Fibroblast of skin of left biceps (primary cell): ENCODE data around the gene NFIX.

Experiments
- DNase-seq, 2 experiments: peaks; one replicate each; pipeline ENCODE4 v3.0.0-alpha.2; 2013; ENCODE audit warnings: low read depth in 2 of 2

NFIX gene

GRCh38 chr19:13020002-13020414, 24.7 kb downstream of the NFIX start:
- no peak for DNase-seq

DNA sequence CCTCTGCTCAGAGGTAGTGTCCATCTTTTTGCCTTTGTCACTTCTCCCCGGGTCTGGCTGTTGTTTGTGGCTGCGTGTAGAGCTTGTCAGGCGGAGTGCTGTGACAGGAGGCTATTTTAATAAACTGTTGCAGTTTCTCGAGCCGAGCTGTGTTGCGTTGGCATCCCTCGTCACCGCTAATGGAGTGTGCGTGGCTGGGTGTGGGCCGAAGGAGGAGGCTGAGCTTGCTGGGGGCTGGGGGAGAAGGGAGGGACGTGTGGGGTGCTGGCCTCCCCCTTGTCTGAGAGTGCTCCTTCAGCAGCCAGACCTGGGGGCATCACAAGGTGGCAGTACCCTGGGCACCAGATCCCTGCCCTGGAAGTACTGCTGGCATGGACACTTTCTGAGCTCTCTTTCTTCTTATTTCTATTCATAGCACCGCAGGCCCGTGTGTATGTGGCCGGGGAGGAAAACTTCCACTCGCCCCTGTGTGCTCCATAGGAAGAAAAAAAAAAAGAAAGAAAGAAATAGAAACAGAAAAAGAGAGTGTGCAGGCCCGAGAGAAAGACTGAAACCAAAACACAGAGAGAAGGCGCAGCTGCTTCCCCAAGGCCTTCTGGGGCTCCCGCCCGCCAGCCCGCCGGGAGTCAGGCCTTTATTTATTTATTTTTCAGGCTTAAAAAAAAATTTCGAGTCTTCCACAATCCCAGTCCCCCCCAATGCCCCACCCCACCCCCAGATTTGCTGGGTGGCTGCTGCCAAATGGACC, 27.0 kb downstream of the NFIX start:
- DNase-seq: no peak

GRCh38 chr19:13022859-13023636, 27.8 kb downstream of the NFIX start:
- peak; percentile 92 for DNase-seq

- DNase-seq: no peak
These were observed 28.4 kb downstream of the NFIX start for GRCh38 chr19:13023656-13024055.

- DNase-seq: no peak
These were observed 29.1 kb downstream of the NFIX start for GRCh38 chr19:13024126-13024950.

DNA sequence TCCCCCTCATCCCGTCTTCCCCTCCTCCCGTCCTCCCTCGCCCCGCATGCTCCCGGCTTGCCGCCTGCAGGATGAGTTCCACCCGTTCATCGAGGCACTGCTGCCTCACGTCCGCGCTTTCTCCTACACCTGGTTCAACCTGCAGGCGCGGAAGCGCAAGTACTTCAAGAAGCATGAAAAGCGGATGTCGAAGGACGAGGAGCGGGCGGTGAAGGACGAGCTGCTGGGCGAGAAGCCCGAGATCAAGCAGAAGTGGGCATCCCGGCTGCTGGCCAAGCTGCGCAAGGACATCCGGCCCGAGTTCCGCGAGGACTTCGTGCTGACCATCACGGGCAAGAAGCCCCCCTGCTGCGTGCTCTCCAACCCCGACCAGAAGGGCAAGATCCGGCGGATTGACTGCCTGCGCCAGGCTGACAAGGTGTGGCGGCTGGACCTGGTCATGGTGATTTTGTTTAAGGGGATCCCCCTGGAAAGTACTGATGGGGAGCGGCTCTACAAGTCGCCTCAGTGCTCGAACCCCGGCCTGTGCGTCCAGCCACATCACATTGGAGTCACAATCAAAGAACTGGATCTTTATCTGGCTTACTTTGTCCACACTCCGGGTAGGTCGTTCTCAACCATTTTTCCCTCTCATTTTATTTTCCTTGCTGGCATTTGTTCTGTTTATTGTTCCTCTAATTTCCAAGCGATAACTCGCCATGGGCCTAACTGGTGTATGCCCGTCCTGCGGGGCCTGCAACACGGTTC, 29.8 kb downstream of the NFIX start:
- DNase-seq: no peak

DNA sequence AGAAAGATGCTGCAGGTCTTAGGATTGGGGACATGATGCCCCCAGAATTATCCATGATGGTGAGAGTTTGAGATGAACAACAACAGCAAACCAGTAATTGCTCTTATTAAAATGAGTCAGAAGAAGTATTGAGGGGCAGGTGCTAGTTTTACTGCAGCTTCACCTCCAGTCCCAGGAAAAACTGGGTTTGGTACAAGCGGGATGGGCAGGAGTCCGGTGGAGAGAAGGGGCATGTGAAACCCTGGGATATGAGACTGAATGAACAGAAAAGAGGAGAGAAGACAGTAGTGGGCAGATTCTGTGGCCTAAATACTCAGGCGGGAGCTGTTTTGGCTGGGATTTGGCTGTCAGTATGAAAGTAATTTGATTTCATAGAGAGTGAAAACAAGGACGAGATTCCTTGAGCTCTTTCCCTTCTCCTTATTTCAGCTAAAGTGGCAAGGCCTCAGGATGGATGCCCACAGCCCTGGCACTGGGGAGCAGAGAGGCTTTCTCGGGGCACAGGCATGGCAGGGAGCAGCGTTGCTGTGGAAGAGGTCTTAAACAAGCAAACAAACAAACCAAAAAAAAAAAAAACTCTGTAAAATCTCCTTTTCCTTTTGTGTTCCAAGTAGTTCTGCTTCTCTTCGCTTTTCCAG, 30.7 kb downstream of the NFIX start:
- no peak for DNase-seq

- DNase-seq: no peak
These were observed 31.4 kb downstream of the NFIX start for GRCh38 chr19:13026462-13027370.

- DNase-seq: no peak
These were observed 32.3 kb downstream of the NFIX start for GRCh38 chr19:13027557-13027956.

DNA sequence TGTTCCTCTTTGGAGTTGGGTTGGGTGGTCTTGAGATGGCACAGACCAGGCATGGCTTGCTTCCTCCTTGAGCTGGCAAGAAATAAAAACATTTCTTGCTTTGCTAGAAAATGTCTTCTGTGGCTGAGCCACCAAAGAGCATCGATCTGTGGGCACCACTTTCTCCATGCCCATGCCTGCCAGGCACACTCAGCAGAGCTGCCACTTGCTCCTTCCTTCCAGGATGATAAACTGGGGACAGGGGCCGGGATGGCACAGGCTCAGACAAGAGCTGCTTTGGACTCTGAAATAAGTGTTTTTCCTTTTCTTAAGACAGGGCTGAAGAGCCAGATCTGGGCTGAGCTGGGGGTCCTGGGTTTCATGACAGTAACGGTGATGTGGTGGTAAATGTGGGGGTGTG, 32.8 kb downstream of the NFIX start:
- DNase-seq: no peak

DNA sequence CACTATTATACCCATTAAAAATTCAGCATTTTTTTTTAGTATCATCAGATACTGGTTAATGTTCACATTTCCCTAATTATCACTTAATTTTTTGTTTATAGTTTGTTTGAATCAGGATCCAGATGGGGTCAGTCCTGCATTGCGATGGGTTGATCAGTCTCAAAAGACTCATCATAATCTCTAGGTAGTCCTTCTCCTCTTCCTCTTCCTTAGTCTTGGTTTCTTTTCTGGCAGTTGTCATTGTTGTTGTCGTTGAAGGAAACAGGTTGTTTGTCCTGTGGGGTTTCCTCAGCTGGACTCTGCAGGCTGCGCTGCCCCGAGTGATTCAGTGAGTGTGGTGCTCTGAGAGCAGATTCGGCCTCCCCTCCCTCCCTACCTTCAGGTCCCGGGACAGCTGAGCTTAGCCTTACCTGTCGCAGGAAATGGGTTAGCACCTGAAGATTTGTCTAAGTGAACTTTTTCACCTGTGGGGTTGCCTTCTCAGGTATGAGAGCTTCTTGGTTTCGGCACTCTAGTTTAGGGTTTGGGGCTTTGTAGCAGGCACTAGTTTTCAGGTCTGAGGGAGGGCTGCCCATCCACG, 34.1 kb downstream of the NFIX start:
- no peak for DNase-seq

GRCh38 chr19:13029893-13030292, 34.6 kb downstream of the NFIX start:
- DNase-seq: no peak

GRCh38 chr19:13031917-13032623, 36.8 kb downstream of the NFIX start:
- no peak for DNase-seq

- no peak for DNase-seq
These were observed 37.6 kb downstream of the NFIX start for GRCh38 chr19:13032837-13033236.

GRCh38 chr19:13033244-13033643, 38.0 kb downstream of the NFIX start:
- no peak for DNase-seq

DNA sequence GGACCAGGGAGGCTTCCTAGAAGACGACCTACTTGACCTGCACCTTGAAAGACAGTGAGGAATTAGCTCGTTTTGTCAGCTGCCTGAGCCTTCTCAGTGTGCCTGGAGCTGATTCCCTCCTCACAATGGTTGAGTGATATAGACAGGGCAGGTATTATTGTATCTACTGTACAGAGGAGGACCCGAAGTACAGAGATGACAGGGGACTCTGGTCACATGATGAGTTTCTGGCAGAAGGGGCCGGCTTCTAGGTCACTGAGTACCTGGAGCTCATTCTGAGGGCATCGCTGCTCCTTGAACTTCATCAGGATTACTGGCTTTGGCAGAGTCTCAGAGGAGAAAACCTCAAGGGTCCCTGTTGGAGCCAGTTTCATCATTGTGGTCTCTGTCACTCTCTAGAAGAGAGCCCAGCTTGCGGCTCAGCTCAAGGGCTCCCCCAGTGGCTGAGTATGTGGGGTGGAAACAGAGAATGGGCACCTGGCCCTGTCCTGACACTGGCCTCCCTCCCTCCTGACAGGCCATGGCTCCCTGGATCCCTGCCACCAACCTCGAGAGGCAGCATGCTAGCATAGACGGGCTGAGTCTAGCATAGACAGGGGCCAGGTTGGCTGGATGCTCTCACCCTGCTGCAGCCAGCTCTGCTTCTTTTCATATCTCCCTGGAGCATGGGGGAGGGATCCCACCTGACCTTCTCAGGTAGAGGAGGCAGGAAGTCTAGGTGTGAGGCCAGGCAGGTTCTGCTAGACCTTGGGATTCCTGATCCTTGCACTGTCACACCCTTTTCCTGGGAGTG, 38.7 kb downstream of the NFIX start:
- DNase-seq: no peak

GRCh38 chr19:13034636-13035035, 39.4 kb downstream of the NFIX start:
- DNase-seq: no peak

- DNase-seq: no peak
These were observed 40.6 kb downstream of the NFIX start for GRCh38 chr19:13035820-13036365.
